Measurements from ENCODE around the gene ANKRD52. TPM values are rescaled to one million over a fixed set of nuclear protein-coding genes. Genes with fewer than 3 reads are reported as not detected.
A peak's percentile ranks its signal among the peaks of the same experiment; 100 is the strongest.

Gene ANKRD52
- total RNA-seq, 1 experiment from 2014 or later, result 67.5 TPM

DNA sequence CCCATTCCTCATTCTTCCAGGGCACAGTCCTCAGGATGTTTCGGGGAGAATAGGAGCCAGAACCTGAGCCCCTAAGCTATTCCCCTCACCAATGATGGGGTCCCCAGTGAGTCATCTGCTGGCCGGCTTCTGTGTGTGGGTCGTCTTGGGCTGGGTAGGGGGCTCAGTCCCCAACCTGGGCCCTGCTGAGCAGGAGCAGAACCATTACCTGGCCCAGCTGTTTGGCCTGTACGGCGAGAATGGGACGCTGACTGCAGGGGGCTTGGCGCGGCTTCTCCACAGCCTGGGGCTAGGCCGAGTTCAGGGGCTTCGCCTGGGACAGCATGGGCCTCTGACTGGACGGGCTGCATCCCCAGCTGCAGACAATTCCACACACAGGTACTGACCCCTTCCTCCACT, 27.0 kb downstream of the ANKRD52 start:
- Histone ChIP-seq H3K4me3 (ENCODE audit: low read depth in 2 of 2, low read length in 2 of 2) (no peak overlapping the region), H3K27me3 (ENCODE audit: control insufficient read depth, insufficient read depth, low read length) (no peaks in the 10 kb centered on the region), H3K27ac (ENCODE audit: low read length) (no peak overlapping the region), H3K9me3 (ENCODE audit: control insufficient read depth, insufficient read depth, low read depth, low read length) (no peaks in the 10 kb centered on the region), H3K4me1 (ENCODE audit: control insufficient read depth, insufficient read depth, low read length) (no peaks in the 10 kb centered on the region), H3K36me3 (ENCODE audit: control insufficient read depth, insufficient read depth, low read length) (no peaks in the 10 kb centered on the region)
- ChIA-PET POLR2A (no interaction called here), CTCF (interaction anchor here (0.5 kb wide), 2 partner anchors 49 to 234 kb away, joined by 3 to 9 read pairs; no protein-coding TSS in a partner anchor)
- DNase-seq (ENCODE audit: low read depth, low spot score) (no peak), ATAC-seq (no peak; the same call in 1 of the 2 replicates)
- intact Hi-C loops (cut with micrococcal nuclease; ENCODE audit: unreplicated experiment) (no loop called here), in situ Hi-C loops (cut with HindIII; ENCODE audit: low pct_unique_long_range_greater_than_20kb, low sequenced_read_pairs) (no loop called here)
- BruUV-seq (replicated peaks), result no TSS peak
- TF ChIP-seq CTCF (IDR thresholded peaks at IDR 0.05) (no peak), POLR2AphosphoS5 (IDR thresholded peaks at IDR 0.05; ENCODE audit: low read depth, low read length) (no peak), TCF7L2 (IDR thresholded peaks at IDR 0.05; ENCODE audit: low read depth, low read length) (no peak), SIN3A (IDR thresholded peaks at IDR 0.05; ENCODE audit: borderline replicate concordance, insufficient read depth, low read depth, low read length) (no peak)
- TF ChIP-seq, protein P1, sequence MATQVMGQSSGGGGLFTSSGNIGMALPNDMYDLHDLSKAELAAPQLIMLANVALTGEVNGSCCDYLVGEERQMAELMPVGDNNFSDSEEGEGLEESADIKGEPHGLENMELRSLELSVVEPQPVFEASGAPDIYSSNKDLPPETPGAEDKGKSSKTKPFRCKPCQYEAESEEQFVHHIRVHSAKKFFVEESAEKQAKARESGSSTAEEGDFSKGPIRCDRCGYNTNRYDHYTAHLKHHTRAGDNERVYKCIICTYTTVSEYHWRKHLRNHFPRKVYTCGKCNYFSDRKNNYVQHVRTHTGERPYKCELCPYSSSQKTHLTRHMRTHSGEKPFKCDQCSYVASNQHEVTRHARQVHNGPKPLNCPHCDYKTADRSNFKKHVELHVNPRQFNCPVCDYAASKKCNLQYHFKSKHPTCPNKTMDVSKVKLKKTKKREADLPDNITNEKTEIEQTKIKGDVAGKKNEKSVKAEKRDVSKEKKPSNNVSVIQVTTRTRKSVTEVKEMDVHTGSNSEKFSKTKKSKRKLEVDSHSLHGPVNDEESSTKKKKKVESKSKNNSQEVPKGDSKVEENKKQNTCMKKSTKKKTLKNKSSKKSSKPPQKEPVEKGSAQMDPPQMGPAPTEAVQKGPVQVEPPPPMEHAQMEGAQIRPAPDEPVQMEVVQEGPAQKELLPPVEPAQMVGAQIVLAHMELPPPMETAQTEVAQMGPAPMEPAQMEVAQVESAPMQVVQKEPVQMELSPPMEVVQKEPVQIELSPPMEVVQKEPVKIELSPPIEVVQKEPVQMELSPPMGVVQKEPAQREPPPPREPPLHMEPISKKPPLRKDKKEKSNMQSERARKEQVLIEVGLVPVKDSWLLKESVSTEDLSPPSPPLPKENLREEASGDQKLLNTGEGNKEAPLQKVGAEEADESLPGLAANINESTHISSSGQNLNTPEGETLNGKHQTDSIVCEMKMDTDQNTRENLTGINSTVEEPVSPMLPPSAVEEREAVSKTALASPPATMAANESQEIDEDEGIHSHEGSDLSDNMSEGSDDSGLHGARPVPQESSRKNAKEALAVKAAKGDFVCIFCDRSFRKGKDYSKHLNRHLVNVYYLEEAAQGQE (IDR thresholded peaks at IDR 0.05; ENCODE audit: insufficient read depth in 1 of 2, low read depth in 2 of 2, low read length in 1 of 2), result no peak

DNA sequence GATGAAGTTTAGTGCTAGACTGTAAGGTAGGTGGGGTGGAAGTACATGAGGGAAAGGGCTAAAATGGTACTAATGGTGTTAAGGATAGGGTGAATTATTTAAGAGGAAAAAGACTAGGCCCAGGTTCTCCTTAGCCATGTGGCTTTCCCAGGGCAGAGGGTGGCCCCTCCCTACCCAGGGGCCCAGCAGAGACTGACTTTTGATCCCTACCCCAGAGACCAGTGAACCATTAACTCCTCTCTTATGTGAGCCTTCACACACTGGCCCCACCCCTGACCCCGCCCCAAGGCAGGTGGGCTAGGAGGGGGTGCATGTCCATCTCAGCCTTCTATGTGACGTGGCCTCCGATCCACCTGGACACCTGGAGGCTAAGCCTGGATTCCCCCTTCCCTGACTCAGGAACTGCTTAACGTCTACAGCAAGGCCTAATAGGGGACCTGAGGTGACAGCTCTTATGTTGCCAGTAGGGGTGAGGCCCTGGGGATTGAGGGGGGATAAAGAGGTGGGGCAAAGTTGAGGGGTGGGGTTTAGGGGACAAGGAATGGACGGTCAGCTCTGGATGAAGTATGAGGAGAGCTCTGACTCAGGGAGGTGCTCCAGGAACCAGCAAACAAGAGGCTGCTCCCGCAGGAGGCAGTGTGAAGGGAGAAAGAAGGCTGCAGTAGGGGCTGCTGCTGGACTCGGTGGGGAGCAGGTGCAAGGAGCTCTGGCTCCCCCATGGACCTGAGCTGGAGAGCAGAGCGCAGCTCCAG, 27.6 kb downstream of the ANKRD52 start:
- no peak for DNase-seq (ENCODE audit: low read depth, low spot score)
- no TSS peak for BruUV-seq (replicated peaks)
- peak; percentile 33 for ATAC-seq

More for the DNA sequence above, 27.6 kb downstream of the ANKRD52 start:
- Histone ChIP-seq H3K4me1 (ENCODE audit: control insufficient read depth, insufficient read depth, low read length) (no peaks in the 10 kb centered on the region), H3K9me3 (ENCODE audit: control insufficient read depth, insufficient read depth, low read depth, low read length) (no peaks in the 10 kb centered on the region), H3K36me3 (ENCODE audit: control insufficient read depth, insufficient read depth, low read length) (no peaks in the 10 kb centered on the region), H3K27me3 (ENCODE audit: control insufficient read depth, insufficient read depth, low read length) (no peaks in the 10 kb centered on the region), H3K4me3 (ENCODE audit: low read depth in 2 of 2, low read length in 2 of 2) (no peak overlapping the region), H3K27ac (ENCODE audit: low read length) (no peak overlapping the region)
- POLR2A ChIA-PET, result interaction anchor here (0.6 kb wide), 1 partner anchor 103 kb away, joined by 6 read pairs; no protein-coding TSS in a partner anchor
- in situ Hi-C loops (cut with HindIII; ENCODE audit: low pct_unique_long_range_greater_than_20kb, low sequenced_read_pairs) (no loop called here), intact Hi-C loops (cut with micrococcal nuclease; ENCODE audit: unreplicated experiment) (no loop called here)
- TF ChIP-seq SIN3A (IDR thresholded peaks at IDR 0.05; ENCODE audit: borderline replicate concordance, insufficient read depth, low read depth, low read length) (no peak), TCF7L2 (IDR thresholded peaks at IDR 0.05; ENCODE audit: low read depth, low read length) (no peak), CTCF (IDR thresholded peaks at IDR 0.05) (no peak), POLR2AphosphoS5 (IDR thresholded peaks at IDR 0.05; ENCODE audit: low read depth, low read length) (no peak)
- TF ChIP-seq, protein P1 (IDR thresholded peaks at IDR 0.05; ENCODE audit: insufficient read depth in 1 of 2, low read depth in 2 of 2, low read length in 1 of 2), result no peak
- CTCF ChIA-PET, result interaction anchor here (0.5 kb wide), 1 partner anchor 48 kb away, joined by 3 read pairs; no protein-coding TSS in a partner anchor
